Lung (tissue), 12 donors: Measurements from ENCODE around the gene KIAA0232. TPM values are rescaled to one million over a fixed set of nuclear protein-coding genes. Genes with fewer than 3 reads are reported as not detected.

Source experiments
- ATAC-seq: fragments of 200-7000 bp; cut with Tn5 transposase; one replicate; pipeline ENCODE4 v1.9.1; 2020; ENCODE audit warnings: moderate number of reproducible peaks; ENCODE audit not compliant: insufficient read depth, low FRiP score
- DNase-seq, 3 donors: peaks; one replicate each; pipeline ENCODE4 v3.0.0-alpha.2; 2013 to 2017
- H3K27ac ChIP-seq, 2 donors: one replicate each; pipeline ENCODE4 v1.5.1; 2013; ENCODE audit warnings: mild to moderate bottlenecking in 2 of 2, moderate library complexity in 2 of 2, control low read depth in 1 of 2, inconsistent platforms in 1 of 2, low read depth in 1 of 2, low read length in 1 of 2
- H3K27me3 ChIP-seq, 3 donors: one replicate each; pipeline ENCODE4 v1.5.1; 2013; ENCODE audit warnings: low read length in 2 of 3; ENCODE audit not compliant: control insufficient read depth in 3 of 3, insufficient read depth in 3 of 3
- H3K36me3 ChIP-seq, 4 donors: one replicate each; pipeline ENCODE4 v1.5.1; 2013; ENCODE audit warnings: low read length in 4 of 4, mild to moderate bottlenecking in 1 of 4, moderate library complexity in 1 of 4; ENCODE audit not compliant: control insufficient read depth in 4 of 4, insufficient read depth in 4 of 4
- H3K4me1 ChIP-seq, 5 donors: one replicate each; pipeline ENCODE4 v1.5.1; 2013; ENCODE audit warnings: low read length in 5 of 5, mild to moderate bottlenecking in 2 of 5, moderate library complexity in 1 of 5; ENCODE audit not compliant: control insufficient read depth in 5 of 5, insufficient read depth in 5 of 5
- H3K4me3 ChIP-seq: one replicate; pipeline ENCODE4 v1.5.1; 2013; ENCODE audit warnings: mild to moderate bottlenecking, control low read depth, moderate library complexity
- H3K9ac ChIP-seq, 2 donors: one replicate each; pipeline ENCODE4 v1.5.1; 2013; ENCODE audit warnings: low read length in 2 of 2, control low read depth in 1 of 2; ENCODE audit not compliant: insufficient read depth in 1 of 2
- H3K9me3 ChIP-seq, 4 donors: one replicate each; pipeline ENCODE4 v1.5.1; 2013; ENCODE audit warnings: low read length in 3 of 4, mild to moderate bottlenecking in 1 of 4, moderate library complexity in 1 of 4; ENCODE audit not compliant: control insufficient read depth in 4 of 4, insufficient read depth in 3 of 4
- WGBS, 2 donors: extraction: QIAGEN DNeasy Blood & Tissue Kit; methylation state at CpG; one replicate each; pipeline ENCODE4 v1.1.7; 2013; 5-methylcytosine and 5-hydroxymethylcytosine counted together
- polyA plus RNA-seq, 2 donors: library from polyadenylated mRNA; stranded (reverse); fragments of 200-250 nt; gene quantifications; one replicate each; pipeline ENCODE4 v1.2.1, GENCODE V29; 2013
- total RNA-seq, 2 donors: library from RNA; depleted of rRNA in 1 of 2; stranded (reverse); fragments of >200 nt in 1 of 2; gene quantifications; one replicate each; pipeline ENCODE4 v1.2.1, GENCODE V29; 2014 to 2021
- TF ChIP-seq, protein P1 (sequence below): IDR thresholded peaks from 2 replicates; pipeline ENCODE4 v1.5.1; 2012; ENCODE audit warnings: mild to moderate bottlenecking; ENCODE audit errors: control extremely low read depth, extremely low read depth
- donor health status: control.
- donor health status: control.
- donor health status: Bipolar disorder and iron deficiency.
- donor health status: healthy.
- donor health status: DM: yes; HTN: yes; CAD: no.

KIAA0232 gene
- total and polyA plus RNA-seq, 4 donors, result 6.8 to 34.6 (median 18.7) TPM

DNA sequence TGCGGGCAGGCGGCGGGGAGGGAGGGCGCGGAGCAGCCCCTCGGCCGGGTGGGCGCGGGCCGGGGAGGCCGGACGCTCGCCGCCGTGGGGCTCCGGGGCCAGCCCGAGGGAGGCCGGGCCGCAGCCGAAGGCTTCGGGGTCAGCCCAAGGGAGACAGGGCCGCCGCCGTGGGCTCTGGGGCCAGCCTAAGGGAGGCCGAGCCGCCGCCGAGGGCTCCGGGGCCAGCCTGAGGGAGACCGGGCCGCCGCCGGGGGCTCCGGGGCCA lies 251 bp downstream of the KIAA0232 start:
- WGBS, 2 donors, result 0% methylated on average over 6 to 34 of the region's 34 CpGs
- ATAC-seq (peak; percentile 7), DNase-seq (peak in 1 of 3 donors; percentile 16)
- Histone ChIP-seq H3K27ac (peak overlapping the region; percentile 99), H3K9me3 (no peaks in the 10 kb centered on the region), H3K4me1 (peaks cover 3 to 13% (median 10%) of the 10 kb centered on the region in 5 donors), H3K4me3 (peak overlapping the region; percentile 95), H3K9ac (peak overlapping the region in 1 of 2 donors; percentile 90), H3K27me3 (no peaks in the 10 kb centered on the region), H3K36me3 (peaks cover 0 to 3% (median 0%) of the 10 kb centered on the region in 4 donors)
- TF ChIP-seq, protein P1, sequence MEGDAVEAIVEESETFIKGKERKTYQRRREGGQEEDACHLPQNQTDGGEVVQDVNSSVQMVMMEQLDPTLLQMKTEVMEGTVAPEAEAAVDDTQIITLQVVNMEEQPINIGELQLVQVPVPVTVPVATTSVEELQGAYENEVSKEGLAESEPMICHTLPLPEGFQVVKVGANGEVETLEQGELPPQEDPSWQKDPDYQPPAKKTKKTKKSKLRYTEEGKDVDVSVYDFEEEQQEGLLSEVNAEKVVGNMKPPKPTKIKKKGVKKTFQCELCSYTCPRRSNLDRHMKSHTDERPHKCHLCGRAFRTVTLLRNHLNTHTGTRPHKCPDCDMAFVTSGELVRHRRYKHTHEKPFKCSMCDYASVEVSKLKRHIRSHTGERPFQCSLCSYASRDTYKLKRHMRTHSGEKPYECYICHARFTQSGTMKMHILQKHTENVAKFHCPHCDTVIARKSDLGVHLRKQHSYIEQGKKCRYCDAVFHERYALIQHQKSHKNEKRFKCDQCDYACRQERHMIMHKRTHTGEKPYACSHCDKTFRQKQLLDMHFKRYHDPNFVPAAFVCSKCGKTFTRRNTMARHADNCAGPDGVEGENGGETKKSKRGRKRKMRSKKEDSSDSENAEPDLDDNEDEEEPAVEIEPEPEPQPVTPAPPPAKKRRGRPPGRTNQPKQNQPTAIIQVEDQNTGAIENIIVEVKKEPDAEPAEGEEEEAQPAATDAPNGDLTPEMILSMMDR, result no peak

GRCh38 chr4:6783111-6783981 lies 819 bp downstream of the KIAA0232 start:
- Histone ChIP-seq H3K4me1 (peaks cover 4 to 19% (median 11%) of the 10 kb centered on the region in 5 donors), H3K4me3 (peak overlapping the region; percentile 95), H3K9ac (peak overlapping the region; percentile 77 to 90), H3K27ac (peak overlapping the region; percentile 99), H3K9me3 (no peaks in the 10 kb centered on the region), H3K36me3 (peaks cover 0 to 3% (median 0%) of the 10 kb centered on the region in 4 donors), H3K27me3 (no peaks in the 10 kb centered on the region)
- DNase-seq, result peak; percentile 95
- WGBS, 2 donors, result 1 to 2% methylated on average over 63 to 91 of the region's 91 CpGs
- peak; percentile 89 for ATAC-seq
- TF ChIP-seq, protein P1, result no peak

GRCh38 chr4:6785572-6785925 lies 3.0 kb downstream of the KIAA0232 start:
- Histone ChIP-seq H3K27me3 (no peaks in the 10 kb centered on the region), H3K36me3 (peaks cover 0 to 3% (median 1%) of the 10 kb centered on the region in 4 donors), H3K4me1 (peaks cover 4 to 19% (median 11%) of the 10 kb centered on the region in 5 donors), H3K9me3 (no peaks in the 10 kb centered on the region), H3K27ac (no peak overlapping the region), H3K4me3 (no peak overlapping the region), H3K9ac (no peak overlapping the region)
- 96 to 100% methylated on average over 1 of the region's 1 CpG for WGBS, 2 donors
- ATAC-seq (no peak), DNase-seq (no peak)
- TF ChIP-seq, protein P1, result no peak
